ENCODE data around the gene SMURF1.
"Not testable (repeated sequence)": the region's sequence is repeated elsewhere in the genome, so short reads cannot be mapped to it uniquely, and the experiment has no call there.

The SMURF1 gene

DNA sequence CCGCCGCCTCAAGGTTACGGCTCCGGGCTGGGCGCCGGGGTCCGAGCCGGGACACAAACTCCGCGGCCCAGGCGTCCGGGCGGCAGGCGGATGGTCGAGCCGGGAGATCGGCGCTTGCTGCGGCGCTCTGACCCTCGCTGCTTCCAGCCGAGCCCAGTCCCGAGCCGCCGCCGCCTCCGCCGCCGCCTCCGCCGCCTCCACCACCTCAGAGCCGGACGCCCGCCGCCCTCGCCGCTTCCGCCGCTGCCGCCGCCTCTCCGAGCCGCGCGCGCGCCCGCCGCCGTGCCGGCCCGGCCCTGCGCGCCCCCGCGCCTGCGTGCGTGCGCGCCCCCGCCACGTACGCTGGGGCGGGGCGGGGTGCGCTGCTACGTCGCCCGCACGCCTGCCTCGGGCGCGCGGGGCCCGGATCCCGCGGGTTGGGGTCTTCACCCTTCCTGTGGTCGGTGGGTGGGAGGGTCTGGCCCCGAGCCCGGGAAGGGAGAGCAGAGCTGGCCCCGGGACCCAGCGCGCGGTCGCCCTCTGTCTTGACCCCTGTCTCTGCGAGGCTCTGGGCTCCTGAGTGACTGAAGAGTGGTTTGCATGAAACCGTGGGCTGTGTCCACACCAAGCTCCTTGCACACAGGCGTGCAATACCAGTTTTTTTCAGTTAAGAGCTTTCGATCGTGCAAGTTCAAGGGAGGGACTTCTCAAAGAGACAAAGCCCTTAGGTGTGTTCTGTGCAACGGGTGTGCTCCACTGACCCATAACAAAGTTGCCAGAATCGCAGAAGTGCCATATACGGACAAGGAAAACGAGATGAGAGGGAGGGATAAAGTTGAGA lies at the start of gene SMURF1:
SMURF1 (minus strand) TSS at position 256 of the 820 bp plus-strand sequence. CDS start 328 bp downstream, outside the sequence.
- in situ Hi-C loops (cut with HindIII; ENCODE audit: low pct_ligation_motif_present, low pct_unique_long_range_greater_than_20kb, low sequenced_read_pairs) = no loop called here
- peak; percentile 85 for DNase-seq

DNA sequence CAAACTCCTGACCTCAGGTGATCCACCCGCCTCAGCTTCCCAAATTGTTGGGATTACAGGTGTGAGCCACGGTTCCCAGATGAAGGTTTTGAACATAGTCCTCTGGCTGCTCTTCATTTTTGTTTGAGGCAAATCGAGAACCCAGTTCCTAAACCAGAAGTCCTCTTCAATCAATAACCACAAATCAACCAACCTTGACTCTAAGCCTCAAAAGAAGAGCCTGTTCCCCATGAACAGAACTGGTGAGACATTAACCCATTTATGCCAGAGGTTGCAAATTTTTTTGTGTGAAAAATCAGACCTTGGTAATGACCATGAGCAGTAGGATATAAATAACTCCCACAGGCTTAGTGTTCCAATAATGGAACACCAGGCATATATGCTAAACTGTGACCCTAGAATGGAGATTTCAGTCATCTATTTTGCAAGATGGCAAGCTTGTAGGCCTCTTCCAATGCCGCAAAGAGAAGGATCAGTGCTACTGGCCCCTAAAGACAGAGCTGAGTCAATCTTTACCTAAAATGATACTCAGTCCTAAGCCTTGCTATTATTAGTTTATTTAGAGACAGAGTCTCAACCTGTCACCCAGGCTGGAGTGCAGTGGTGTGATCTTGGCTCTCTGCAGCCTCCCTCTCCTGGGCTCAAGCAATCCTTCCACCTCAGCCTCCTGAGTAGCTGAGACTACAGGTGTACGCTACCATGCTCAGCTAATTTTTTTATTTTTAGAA lies 48.1 kb upstream of the SMURF1 start:
- DNase-seq = no peak
- in situ Hi-C loops (cut with HindIII; ENCODE audit: low pct_ligation_motif_present, low pct_unique_long_range_greater_than_20kb, low sequenced_read_pairs) = no loop called here

DNA sequence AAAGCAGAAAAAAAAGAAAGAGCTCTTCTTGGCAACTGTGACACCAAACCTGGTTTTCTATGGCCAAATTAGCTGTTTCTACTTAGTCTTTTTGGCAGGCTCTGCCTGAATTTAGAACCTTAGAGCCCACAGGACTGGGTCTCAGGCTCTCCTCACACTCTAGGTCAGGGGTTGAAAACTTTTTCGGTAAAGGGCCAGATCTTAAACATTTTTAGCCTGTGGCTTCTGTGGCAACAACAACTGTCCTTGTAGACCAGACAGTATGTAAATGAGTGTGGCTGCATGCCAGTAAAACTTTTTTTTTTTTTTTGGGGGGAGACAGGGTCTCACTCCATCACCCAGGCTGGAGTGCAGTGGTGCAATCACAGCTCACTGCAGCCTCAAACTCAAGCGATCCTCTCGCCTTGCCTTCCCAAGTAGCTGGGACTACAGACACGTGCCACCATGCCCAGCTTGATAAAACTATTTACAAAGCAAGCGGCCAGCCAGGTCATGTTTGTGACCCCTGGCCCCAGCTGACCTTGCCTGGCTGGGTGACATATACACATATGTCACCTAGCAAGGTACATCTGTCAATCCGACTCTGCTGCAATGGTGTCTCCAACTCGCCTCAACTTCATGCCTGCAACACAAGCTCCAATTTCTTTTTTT lies 46.6 kb upstream of the SMURF1 start:
- in situ Hi-C loops (cut with HindIII; ENCODE audit: low pct_ligation_motif_present, low pct_unique_long_range_greater_than_20kb, low sequenced_read_pairs) = no loop called here
- no peak for DNase-seq

DNA sequence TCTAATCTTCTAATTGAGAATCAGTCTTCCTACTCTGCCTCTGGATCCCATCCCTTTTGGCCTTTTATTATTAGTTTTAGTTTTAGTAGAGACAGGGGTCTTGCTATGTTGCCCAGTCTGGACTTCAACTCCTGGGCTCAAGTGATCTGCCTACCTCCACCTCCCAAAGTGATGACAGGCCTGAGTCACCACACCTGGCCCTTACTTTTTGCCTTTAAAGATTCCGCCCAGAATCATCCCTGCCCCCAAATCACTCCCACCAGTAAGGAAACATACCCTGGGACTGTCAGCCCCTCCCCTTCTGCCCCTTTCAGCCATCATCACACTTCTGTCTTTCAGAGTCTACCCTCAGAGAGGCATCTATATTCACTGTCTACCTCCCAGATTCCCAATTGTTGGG lies 45.3 kb upstream of the SMURF1 start:
- no peak for DNase-seq
- in situ Hi-C loops (cut with HindIII; ENCODE audit: low pct_ligation_motif_present, low pct_unique_long_range_greater_than_20kb, low sequenced_read_pairs) = no loop called here

DNA sequence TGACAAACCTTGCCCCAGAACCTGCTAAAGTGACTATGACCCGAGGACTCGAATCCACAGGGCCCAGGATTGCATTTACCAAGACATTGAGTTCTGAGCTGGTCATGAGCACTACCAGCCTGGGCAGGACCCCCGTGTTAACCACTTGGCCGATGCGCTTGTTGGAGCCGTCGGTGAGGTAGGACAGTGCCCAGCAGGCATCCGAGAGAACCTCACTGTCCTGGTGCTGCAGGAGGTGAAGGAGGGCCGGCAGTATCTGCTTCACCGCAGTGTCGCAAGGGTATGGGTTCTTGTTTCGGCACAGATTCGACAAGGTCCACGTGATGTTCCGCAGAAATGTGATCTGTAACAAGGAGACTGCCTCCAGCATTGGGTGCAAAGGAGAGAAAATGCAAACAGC lies 44.3 kb upstream of the SMURF1 start:
- no peak for DNase-seq
- in situ Hi-C loops (cut with HindIII; ENCODE audit: low pct_ligation_motif_present, low pct_unique_long_range_greater_than_20kb, low sequenced_read_pairs) = no loop called here

DNA sequence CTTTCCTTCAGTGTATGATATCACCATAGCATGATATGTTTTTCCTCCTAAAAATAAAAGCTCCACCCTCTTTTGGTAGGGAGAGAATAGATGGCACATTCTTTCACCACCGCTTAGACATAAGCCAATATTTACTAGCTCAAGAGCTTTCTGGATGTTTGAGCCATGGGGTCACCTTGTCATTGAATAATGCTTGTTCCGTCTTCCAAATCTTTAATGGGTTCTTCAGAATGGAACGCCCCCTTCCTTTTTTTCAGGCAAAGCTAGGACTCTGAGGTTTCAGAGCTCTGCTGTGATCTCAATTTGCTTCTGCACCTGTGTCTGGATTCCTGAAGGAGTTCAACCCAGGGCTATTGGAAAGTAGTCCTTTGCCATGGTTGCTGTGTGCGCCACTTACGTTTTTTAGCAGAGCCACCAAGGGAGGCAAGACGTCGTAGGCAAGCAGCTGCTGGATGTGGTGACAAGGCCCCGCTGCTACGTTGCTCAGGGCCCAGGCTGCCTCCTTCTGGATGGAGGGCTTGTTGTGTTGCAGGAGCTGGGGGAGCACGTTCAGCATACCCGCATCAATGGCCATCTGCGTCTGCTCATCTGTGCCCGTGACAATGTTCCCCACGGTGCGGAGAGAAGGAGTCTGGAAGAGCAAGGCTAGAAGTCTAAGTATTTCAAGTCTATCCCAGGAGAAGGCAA lies 40.8 kb upstream of the SMURF1 start:
- DNase-seq = no peak
- in situ Hi-C loops (cut with HindIII; ENCODE audit: low pct_ligation_motif_present, low pct_unique_long_range_greater_than_20kb, low sequenced_read_pairs) = no loop called here

DNA sequence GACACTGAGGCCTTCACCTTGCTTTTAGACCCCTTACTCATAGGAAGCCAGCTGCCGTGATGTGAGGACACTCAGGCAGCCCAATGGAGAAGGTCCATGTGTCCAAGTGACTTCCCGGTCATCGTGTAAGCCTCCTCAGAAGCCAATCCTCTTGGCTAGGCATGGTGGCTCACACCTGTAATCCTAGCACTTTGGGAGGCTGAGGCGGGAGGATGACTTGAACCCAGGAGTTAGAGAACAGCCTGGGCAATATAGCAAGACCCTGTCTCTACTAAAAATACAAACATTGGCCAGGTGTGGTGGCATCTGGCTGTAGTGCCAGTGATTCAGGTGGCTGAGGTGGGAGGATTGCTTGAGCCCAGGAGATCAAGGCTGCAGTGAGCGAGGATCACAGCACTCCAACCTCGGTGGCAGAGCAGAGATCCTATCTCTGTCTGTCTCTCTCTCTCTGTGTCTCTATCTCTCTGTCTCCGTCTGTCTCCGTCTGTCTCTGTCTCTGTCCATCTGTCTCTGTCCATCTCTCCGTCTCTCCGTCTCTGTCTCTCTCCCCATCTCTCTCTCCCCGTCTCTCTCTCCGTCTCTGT lies 36.3 kb upstream of the SMURF1 start:
- in situ Hi-C loops (cut with HindIII; ENCODE audit: low pct_ligation_motif_present, low pct_unique_long_range_greater_than_20kb, low sequenced_read_pairs) = no loop called here
- no peak for DNase-seq

DNA sequence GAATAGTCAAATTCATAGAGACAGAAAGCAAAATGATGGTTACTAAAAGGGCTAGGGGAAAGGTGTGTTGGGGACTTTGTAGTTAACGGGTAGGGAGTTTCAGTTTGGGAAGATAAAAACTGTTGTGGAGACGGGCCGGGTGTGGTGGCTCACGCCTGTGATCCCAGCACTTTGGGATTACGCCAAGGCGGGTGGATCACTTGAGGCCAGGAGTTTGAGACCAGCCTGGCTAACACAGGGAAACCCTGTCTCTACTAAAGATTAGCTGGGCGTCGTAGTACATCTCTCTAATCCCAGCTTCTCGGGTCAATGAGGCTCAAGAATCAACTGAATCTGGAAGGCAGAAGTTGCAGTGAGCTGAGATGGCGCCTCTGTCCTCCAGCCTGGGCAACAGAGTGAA lies 33.3 kb upstream of the SMURF1 start:
- DNase-seq = no peak
- in situ Hi-C loops (cut with HindIII; ENCODE audit: low pct_ligation_motif_present, low pct_unique_long_range_greater_than_20kb, low sequenced_read_pairs) = no loop called here

DNA sequence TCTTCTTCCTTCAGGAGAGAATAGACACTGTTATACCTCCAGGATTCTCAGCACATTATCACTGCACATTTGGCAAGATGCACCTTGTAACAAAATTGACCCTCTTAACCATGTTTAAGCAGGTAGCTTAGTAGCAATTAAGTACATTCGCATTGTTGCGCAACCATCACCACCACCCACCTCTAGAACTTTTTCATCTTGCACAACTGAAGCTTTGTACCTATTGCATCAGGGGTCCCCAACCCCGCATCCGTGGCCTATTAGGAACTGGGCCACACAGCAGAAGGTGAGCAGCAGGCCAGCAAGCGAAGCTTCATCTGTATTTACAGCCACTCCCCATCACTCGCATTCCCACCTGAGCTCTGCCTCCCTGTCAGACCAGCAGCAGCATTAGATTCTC lies 29.9 kb upstream of the SMURF1 start:
- in situ Hi-C loops (cut with HindIII; ENCODE audit: low pct_ligation_motif_present, low pct_unique_long_range_greater_than_20kb, low sequenced_read_pairs) = no loop called here
- no peak for DNase-seq

DNA sequence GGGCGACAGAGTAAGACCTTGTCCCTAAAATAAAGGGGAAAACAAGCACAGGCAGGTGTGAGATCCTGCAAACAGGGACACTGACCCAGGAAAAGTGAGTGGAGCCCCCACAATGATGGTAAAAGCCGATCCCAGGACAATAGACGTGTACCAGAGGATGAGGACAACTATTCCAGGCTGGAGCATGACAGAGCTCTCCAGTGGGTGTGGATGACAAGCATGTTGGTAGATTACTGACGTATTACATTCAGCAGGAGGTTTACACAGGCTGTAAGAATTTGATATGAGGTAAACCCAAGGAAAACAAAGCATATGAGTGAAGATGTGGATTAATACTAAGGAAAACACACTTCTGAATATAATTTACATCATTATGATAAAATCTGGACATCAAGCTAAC lies 27.8 kb upstream of the SMURF1 start:
- in situ Hi-C loops (cut with HindIII; ENCODE audit: low pct_ligation_motif_present, low pct_unique_long_range_greater_than_20kb, low sequenced_read_pairs) = no loop called here
- DNase-seq = no peak

DNA sequence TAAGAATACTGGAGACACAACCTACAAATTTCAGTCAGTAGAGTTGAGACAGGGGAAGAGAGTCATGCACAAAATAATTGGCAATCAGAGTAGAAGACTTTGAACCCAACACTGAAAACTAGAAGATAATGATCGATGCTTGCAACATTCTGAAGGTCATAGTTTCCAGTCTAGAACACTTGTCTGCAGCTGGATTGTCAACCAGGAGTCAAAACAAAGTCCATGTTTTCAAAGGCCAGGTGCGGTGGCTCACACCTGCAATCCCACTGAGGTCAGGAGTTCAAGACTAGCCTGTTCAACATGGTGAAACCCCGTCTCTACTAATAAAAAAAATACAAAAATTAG lies 26.8 kb upstream of the SMURF1 start:
- in situ Hi-C loops (cut with HindIII; ENCODE audit: low pct_ligation_motif_present, low pct_unique_long_range_greater_than_20kb, low sequenced_read_pairs) = no loop called here
- DNase-seq = no peak

DNA sequence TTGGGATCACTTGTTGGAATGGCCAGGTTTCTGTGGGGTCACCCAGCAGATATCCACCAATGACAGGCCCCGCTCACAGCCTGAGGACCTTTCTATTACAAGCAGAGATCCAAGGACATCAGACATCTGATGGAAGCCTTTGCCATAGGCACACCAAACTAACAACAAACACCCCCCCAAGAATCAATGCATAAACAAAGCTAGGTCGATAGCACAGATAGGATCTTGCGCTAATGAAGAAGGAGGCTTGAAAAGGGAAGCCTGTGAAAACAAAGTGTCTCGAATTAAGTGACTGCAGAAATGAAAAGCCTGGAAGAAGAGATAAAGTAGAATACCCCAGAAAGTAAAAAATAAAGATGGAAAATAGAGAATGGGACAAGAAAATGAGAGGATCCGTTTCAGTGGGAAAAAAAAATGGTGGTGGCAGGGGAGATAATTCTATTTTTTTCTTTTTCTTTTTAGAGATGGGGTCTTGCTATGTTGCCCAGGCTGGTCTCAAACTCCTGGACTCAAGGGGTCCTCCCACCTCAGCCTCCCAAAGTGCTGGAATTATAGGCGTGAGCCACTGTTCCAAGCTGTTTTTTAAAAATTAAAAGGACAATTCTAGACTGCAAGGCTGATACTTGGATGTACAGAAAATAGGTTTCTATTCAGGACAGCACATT lies 26.3 kb upstream of the SMURF1 start:
- in situ Hi-C loops (cut with HindIII; ENCODE audit: low pct_ligation_motif_present, low pct_unique_long_range_greater_than_20kb, low sequenced_read_pairs) = no loop called here
- no peak for DNase-seq

DNA sequence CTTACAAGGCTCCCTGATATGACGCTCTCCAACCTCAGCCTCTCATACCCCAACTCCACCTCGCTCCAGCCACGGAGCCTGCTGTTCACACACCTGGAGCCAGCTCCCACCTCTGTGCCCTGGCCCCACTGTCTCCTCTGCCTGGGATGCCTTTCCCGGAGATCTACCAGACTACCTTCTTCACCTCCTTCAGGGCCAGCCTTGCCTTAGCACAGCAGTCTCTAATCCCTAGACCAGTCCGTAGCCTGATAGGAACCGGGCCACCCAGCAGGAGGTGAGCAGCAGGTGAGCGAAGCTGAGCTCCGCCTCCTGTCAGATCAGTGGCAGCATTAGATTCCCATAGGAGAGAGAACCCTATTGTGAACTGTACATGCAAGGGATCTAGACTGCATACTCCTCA lies 23.2 kb upstream of the SMURF1 start:
- no peak for DNase-seq
- in situ Hi-C loops (cut with HindIII; ENCODE audit: low pct_ligation_motif_present, low pct_unique_long_range_greater_than_20kb, low sequenced_read_pairs) = no loop called here

DNA sequence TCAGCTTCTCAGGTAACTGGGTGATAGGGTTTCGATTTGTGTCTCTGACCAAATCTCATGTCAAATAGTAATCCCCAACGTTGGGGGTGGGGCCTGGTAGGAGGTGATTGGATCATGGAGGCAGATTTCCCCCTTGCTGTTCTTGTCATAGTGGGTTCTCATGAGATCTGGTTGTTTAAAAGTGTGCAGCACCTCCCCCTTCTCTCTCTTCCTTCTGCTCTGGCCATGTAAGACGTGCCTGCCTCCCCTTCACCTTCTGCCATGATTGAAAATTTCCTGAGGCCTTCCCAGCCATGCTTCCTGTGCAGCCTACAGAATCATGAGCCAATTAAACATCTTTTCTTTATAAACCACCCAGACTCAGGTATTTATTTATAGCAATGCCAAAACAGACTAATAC lies 21.9 kb upstream of the SMURF1 start:
- DNase-seq = no peak
- in situ Hi-C loops (cut with HindIII; ENCODE audit: low pct_ligation_motif_present, low pct_unique_long_range_greater_than_20kb, low sequenced_read_pairs) = no loop called here

DNA sequence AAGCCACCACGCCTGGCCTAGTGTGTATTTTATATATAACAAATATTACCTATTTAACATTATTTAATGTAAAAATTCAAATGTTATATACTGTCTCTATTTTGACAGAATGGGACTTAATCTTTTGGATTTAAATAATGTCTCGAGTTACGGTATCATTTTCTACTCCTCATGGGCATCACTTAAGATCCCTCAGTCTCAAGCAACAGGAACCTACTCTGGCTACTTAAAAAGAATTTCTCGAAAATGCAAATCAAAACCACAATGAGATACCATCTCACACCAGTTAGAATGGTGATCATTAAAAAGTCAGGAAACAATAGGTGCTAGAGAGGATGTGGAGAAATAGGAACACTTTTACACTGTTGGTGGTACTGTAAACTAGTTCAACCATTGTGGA lies 19.8 kb upstream of the SMURF1 start:
- DNase-seq; in situ Hi-C loops (cut with HindIII; ENCODE audit: low pct_ligation_motif_present, low pct_unique_long_range_greater_than_20kb, low sequenced_read_pairs): not testable (repeated sequence)

DNA sequence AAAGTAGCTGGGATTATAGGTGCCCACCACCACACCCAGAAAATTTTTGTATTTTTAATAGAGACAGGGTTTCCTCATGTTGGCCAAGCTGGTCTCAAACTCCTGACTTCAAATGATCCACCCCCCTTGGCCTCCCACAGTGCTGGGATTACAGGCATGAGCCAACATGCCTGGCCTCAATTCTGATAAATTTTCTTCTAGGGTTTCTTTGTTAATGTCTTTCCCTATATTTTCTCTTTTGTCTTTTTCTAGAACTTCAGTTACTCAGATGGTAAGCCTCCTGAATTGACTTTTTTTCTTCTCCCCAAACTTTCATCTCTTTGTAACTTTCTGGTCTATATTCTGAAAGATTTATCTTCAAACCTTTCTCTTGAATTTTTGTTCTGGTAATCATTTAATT lies 12.7 kb upstream of the SMURF1 start:
- DNase-seq = no peak
- in situ Hi-C loops (cut with HindIII; ENCODE audit: low pct_ligation_motif_present, low pct_unique_long_range_greater_than_20kb, low sequenced_read_pairs) = no loop called here

DNA sequence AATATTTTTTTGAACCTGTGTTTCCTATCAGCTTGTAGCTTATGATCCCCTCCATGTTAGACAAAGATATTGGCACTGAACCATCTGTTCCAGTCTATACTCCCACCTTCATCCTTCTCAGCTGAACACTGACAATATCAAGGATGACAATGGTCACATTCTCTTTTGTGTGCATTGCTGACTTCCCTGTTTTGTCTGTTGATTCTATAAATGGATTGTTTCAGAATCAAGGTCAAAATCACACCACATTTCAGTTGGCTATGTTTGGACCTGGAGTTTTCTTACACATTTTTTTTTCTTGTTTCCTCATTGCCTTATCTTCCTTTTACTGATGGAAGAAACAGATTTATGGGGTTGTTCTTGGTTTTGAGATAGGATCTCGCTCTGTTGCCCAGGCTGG lies 11.3 kb upstream of the SMURF1 start:
- in situ Hi-C loops (cut with HindIII; ENCODE audit: low pct_ligation_motif_present, low pct_unique_long_range_greater_than_20kb, low sequenced_read_pairs) = no loop called here
- DNase-seq = no peak

DNA sequence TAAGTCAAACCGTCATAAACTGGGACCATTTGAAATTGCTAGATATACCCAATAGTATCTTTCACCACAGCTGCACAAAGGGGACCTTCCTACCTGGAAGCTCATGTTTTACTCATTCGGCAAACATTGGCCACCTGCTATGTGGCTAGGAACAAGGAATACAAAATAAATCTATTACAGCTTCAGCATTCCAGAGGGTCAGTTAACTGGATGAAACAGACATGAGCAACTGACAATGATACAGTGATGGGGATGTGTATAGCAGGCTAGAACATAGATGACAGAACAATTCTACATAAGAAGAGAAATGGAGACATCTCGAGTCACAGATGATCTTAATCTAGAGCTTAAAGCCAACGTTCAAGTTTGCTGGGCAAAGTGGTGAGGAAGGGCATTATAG lies 3.1 kb upstream of the SMURF1 start:
- in situ Hi-C loops (cut with HindIII; ENCODE audit: low pct_ligation_motif_present, low pct_unique_long_range_greater_than_20kb, low sequenced_read_pairs) = no loop called here
- DNase-seq = no peak

Data from ACHN (cell line).